Measurements from ENCODE around the gene GTF2H4.

- peak; percentile 83 for TF ChIP-seq CTCF (IDR thresholded peaks at IDR 0.05; ENCODE audit: insufficient read depth, low read length, poor library complexity, severe bottlenecking)
- TF ChIP-seq EZH2phosphoT487 (conservative IDR thresholded peaks at IDR 0.05; ENCODE audit: low read length) = no peak
Measured at GRCh38 chr6:30915591-30915946, 7.6 kb downstream of the GTF2H4 start.

Measured in SU-DHL-6 (cell line).